A549 (cell line): ENCODE data around the gene THRA. TPM values are rescaled to one million over a fixed set of nuclear protein-coding genes. Genes with fewer than 3 reads are reported as not detected.

Source experiments
- ATAC-seq, 2 experiments: fragments of 200-7000 bp in 1 of 2; fragments of >200 bp in 1 of 2; cut with Nextera tagmentation in 1 of 2; cut with Tn5 transposase in 1 of 2; 3 replicates each; pipeline versions ENCODE4 v1.8.0 to v1.9.1; 2018 to 2020; ENCODE audit warnings: mild to moderate bottlenecking in 1 of 2, moderate library complexity in 1 of 2
- CTCF ChIA-PET: fragments of 300-600 bp; sonication (Branson Sonifier 250); formaldehyde crosslinking; extraction: SDS; loops from one replicate; lab custom pipeline; 2021; ENCODE audit warnings: antibody characterized with exemption, inconsistent platforms; lab: Yijun Ruan, JAX
- POLR2A ChIA-PET: fragments of 350-600 bp; formaldehyde crosslinking; extraction: SDS; loops from one replicate; lab custom pipeline; 2021; ENCODE audit warnings: antibody characterized with exemption, inconsistent platforms; lab: Yijun Ruan, JAX
- DNase-seq, 2 experiments: peaks; one replicate each; pipeline versions ENCODE4 v3.0.0 to v3.0.0-alpha.2; 2011 to 2016; ENCODE audit warnings: low read depth in 1 of 2, low spot score in 1 of 2
- FAIRE-seq: peaks from 2 replicates; lab custom pipeline; 2011; peaks lifted over from hg19 to GRCh38; lab: Jason Lieb, UNC
- H3K27ac ChIP-seq, 2 experiments: fragments of >200 bp; sonication (Bioruptor Twin); formaldehyde crosslinking; 3 replicates each; pipeline ENCODE4 v1.5.1; 2016 to 2017
- H3K4me1 ChIP-seq: fragments of >200 bp; sonication (Bioruptor Twin); formaldehyde crosslinking; 3 replicates; pipeline ENCODE4 v1.6.1; 2016
- H3K4me2 ChIP-seq: fragments of >200 bp; sonication (Bioruptor Twin); formaldehyde crosslinking; 3 replicates; pipeline ENCODE4 v1.6.1; 2016
- H3K4me3 ChIP-seq: fragments of >200 bp; sonication (Bioruptor Twin); formaldehyde crosslinking; 3 replicates; pipeline ENCODE4 v1.5.1; 2016
- H3K9me3 ChIP-seq: fragments of >200 bp; sonication (Bioruptor Twin); formaldehyde crosslinking; 3 replicates; pipeline ENCODE4 v1.6.1; 2016
- BHLHE40 ChIP-seq: IDR thresholded peaks from 2 replicates; pipeline ENCODE4 v1.6.1; 2012; ENCODE audit warnings: low read depth, low read length, inconsistent platforms
- CEBPB ChIP-seq, 2 experiments: fragments of >200 bp in 1 of 2; sonication (Bioruptor Twin) in 1 of 2; formaldehyde crosslinking in 1 of 2; IDR thresholded peaks; 2 replicates each; pipeline ENCODE4 v1.6.1; 2012 to 2016
- E2F6 ChIP-seq: IDR thresholded peaks from 2 replicates; pipeline ENCODE4 v1.6.1; 2012; ENCODE audit warnings: low read depth, borderline replicate concordance
- EHMT2 ChIP-seq: fragments of 200-600 bp; sonication (generic); IDR thresholded peaks from 2 replicates; pipeline ENCODE4 v1.6.1; 2016; ENCODE audit warnings: antibody characterized with exemption, low read depth, mild to moderate bottlenecking, moderate library complexity
- HOXA7 ChIP-seq: fragments of 250-450 bp; sonication (Bioruptor Pico); IDR thresholded peaks from 2 replicates; pipeline ENCODE4 v1.5.0; 2020; ENCODE audit warnings: mild to moderate bottlenecking, moderate library complexity
- HOXB13 ChIP-seq: fragments of 250-450 bp; sonication (Bioruptor Pico); IDR thresholded peaks from 2 replicates; pipeline ENCODE4 v1.5.0; 2020; ENCODE audit warnings: low read depth, mild to moderate bottlenecking, moderate library complexity
- JUN ChIP-seq, 2 experiments: fragments of >200 bp; sonication (Bioruptor Twin); formaldehyde crosslinking; IDR thresholded peaks; 2 replicates in 1 of 2; 3 replicates in 1 of 2; pipeline ENCODE4 v1.6.1; 2016 to 2017
- MAZ ChIP-seq: fragments of 150-350 bp; IDR thresholded peaks from 2 replicates; pipeline ENCODE4 v1.6.1; 2014; ENCODE audit warnings: antibody characterized with exemption, low read depth, low read length, borderline replicate concordance
- MYC ChIP-seq: IDR thresholded peaks from 2 replicates; pipeline ENCODE4 v1.6.1; 2012; ENCODE audit warnings: mild to moderate bottlenecking, inconsistent platforms, low read length, improper control_type of control experiment, borderline replicate concordance
- NFE2L2 ChIP-seq: fragments of 150-350 bp; conservative IDR thresholded peaks from 2 replicates; pipeline ENCODE4 v1.6.1; 2014; ENCODE audit warnings: low read length
- PHF8 ChIP-seq: fragments of 200-600 bp; sonication (generic); IDR thresholded peaks from 2 replicates; pipeline ENCODE4 v1.6.1; 2016; ENCODE audit warnings: low read depth, mild to moderate bottlenecking, antibody characterized with exemption, moderate library complexity, borderline replicate concordance
- POLR2A ChIP-seq: IDR thresholded peaks from 2 replicates; pipeline ENCODE4 v1.6.1; 2012; ENCODE audit warnings: mild to moderate bottlenecking, low read length
- POLR2AphosphoS2 ChIP-seq: conservative IDR thresholded peaks from 2 replicates; pipeline ENCODE4 v1.6.1; 2012; ENCODE audit warnings: low read length, improper control_type of control experiment, inconsistent platforms
- RARB ChIP-seq: fragments of 250-450 bp; sonication (Bioruptor Pico); IDR thresholded peaks from 2 replicates; pipeline ENCODE4 v1.8.0; 2021; ENCODE audit warnings: mild to moderate bottlenecking, moderate library complexity
- RCOR1 ChIP-seq: fragments of 150-350 bp; IDR thresholded peaks from 2 replicates; pipeline ENCODE4 v1.6.1; 2014; ENCODE audit warnings: antibody characterized with exemption, low read length, low read depth
- SMC3 ChIP-seq: fragments of >200 bp; sonication (Bioruptor Twin); formaldehyde crosslinking; IDR thresholded peaks from 3 replicates; pipeline ENCODE4 v1.6.1; 2018; ENCODE audit warnings: inconsistent platforms
- TFCP2L1 ChIP-seq: fragments of 250-450 bp; sonication (Bioruptor Pico); IDR thresholded peaks from 2 replicates; pipeline ENCODE4 v1.5.0; 2021; ENCODE audit warnings: mild to moderate bottlenecking
- TP53 ChIP-seq: fragments of 250-450 bp; sonication (Bioruptor Pico); IDR thresholded peaks from 2 replicates; pipeline ENCODE4 v1.5.0; 2021; ENCODE audit warnings: mild to moderate bottlenecking, moderate library complexity
- ZNF302 ChIP-seq: fragments of 250-450 bp; sonication (Bioruptor Pico); IDR thresholded peaks from 2 replicates; pipeline ENCODE4 v1.9.0; 2021; ENCODE audit warnings: inconsistent platforms, mild to moderate bottlenecking, moderate library complexity
- ZSCAN20 ChIP-seq: fragments of 250-450 bp; sonication (Bioruptor Pico); IDR thresholded peaks from 2 replicates; pipeline ENCODE4 v1.8.0; 2022; ENCODE audit warnings: mild to moderate bottlenecking, moderate library complexity
- WGBS: methylation state at CpG from one replicate; pipeline ENCODE4 v1.1.6; 2017; ENCODE audit errors: missing lambda C conversion rate; 5-methylcytosine and 5-hydroxymethylcytosine counted together
- polyA plus RNA-seq, 4 experiments: library from polyadenylated mRNA; depleted of rRNA in 3 of 4; stranded (reverse); fragments of >200 nt; fragmentation: RNase III in 1 of 4; extraction: RNeasy Plus Mini Kit Qiagen cat#74134 plus additional on column Dnase treatment in 1 of 4; gene quantifications; 2 replicates in 3 of 4; 3 replicates in 1 of 4; pipeline ENCODE4 v1.2.3, GENCODE V29; 2011 to 2017
- TF ChIP-seq, protein P1 (sequence below): fragments of 450-650 bp; IDR thresholded peaks from 2 replicates; pipeline ENCODE4 v1.6.1; 2014; ENCODE audit warnings: antibody characterized with exemption
- TF ChIP-seq, protein P2 (sequence below): fragments of >200 bp; sonication (Bioruptor Twin); formaldehyde crosslinking; IDR thresholded peaks from 3 replicates; pipeline ENCODE4 v1.5.1; 2016
- TF ChIP-seq, protein P3 (sequence below): fragments of 250-450 bp; sonication (Bioruptor Pico); IDR thresholded peaks from 2 replicates; pipeline ENCODE4 v1.5.0; 2021; ENCODE audit warnings: mild to moderate bottlenecking, moderate library complexity, borderline replicate concordance

Gene THRA
- polyA plus RNA-seq, 2 of the 4 experiments (the other 2 are of a cell fraction) = 20.1 to 22.5 TPM

DNA sequence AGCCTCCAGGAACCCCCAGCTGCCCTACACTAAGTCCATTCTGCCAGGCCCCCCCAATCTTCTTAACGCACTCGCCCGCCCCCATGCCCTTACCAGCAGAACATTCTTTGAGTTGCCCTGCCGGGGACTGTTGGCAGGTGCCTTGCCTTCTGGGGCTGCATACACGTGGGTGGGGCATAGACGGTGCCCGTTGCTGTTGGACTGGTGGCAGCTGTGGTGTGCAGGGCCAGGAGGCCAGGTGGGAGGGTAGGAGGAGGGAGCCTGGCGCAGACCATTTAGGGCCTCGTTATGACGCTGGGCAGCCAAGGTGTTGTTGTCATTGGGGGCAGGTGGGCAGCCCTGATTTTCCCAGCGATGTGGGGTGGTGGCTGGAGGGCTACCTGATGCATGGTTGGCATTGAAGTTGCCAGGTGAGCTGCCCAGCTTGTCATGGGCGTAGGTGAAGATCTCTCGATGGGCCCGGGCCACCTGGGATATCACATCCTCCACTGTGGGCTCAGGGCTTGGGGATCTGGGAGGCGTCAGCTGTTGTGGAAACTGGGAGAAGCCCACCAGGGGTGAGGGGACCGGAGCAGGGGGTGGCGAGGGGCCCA is 32.7 kb downstream of the THRA start:
- WGBS = 84% methylated on average over 14 of the region's 17 CpGs
- POLR2A ChIA-PET = no interaction called here

DNA sequence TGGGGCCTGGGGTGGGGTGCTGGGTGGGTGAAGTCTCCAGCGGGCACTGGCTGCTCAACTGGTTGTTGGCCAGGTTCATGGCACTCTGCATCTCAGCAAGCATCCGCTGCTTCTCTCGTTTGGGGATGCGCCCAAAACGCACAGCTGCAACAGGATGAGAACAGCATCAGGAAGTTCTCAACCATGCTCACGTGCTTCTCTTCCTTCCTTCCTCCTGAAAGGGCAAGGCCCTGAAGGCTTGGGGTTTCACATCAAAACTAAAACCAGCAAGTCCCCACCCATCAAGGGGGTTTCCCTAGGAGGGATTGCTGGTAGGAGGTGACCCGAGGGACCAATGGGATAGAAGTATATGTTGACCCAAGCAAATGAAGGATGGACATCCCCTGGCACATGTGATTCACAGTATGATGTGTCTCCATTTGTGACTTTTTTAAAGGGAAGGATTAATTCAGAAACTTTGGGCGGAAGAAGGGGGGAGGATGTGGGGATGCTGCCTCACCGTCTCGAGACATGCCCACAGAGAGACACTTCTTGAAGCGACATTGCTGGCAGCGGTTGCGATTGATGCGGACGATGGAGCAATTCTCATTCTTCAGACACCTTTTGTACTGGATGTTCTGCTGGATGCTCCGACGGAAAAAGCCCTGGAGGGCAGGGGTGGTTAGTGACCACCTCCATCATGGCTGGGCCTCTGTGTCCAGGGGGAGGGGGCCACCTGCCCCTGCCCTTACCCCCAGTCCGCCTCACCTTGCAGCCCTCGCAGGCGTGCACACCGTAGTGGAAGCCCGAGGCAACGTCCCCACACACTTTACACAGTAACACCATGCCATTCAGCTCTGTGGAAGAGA is 33.4 kb downstream of the THRA start:
- POLR2A ChIA-PET = interaction anchor here (7.1 kb wide), 1 partner anchor 16 kb away, joined by 173 read pairs; no protein-coding TSS in a partner anchor
- H3K27ac ChIP-seq = no peak overlapping the region
- no peak for FAIRE-seq

More for the DNA sequence above, 32.7 kb downstream of the THRA start:
- Histone ChIP-seq H3K9me3 (no peaks in the 10 kb centered on the region), H3K4me2 (no peak overlapping the region), H3K4me3 (no peak overlapping the region), H3K27ac (no peak overlapping the region), H3K4me1 (peaks cover 41% of the 10 kb centered on the region)
- no peak for FAIRE-seq
- CTCF ChIA-PET = interaction anchor here (0.7 to 17.1 kb wide), 9 partner anchors 10 to 186 kb away, joined by 3 to 390 read pairs (median 4); partner anchors contain the start of gene THRA
- TF ChIP-seq TFCP2L1 (CRISPR knock-in tag) (no peak), ZNF302 (CRISPR knock-in tag) (no peak), E2F6 (no peak), NFE2L2 (no peak), PHF8 (no peak), MYC (no peak), JUN (IDR thresholded peaks at IDR 0.05) (no peak), POLR2A (no peak), CEBPB (IDR thresholded peaks at IDR 0.05) (no peak), EHMT2 (no peak), BHLHE40 (no peak), RARB (no peak), ZSCAN20 (CRISPR knock-in tag) (no peak), HOXA7 (no peak), MAZ (no peak), SMC3 (no peak), RCOR1 (no peak)
- TF ChIP-seq, protein P1, sequence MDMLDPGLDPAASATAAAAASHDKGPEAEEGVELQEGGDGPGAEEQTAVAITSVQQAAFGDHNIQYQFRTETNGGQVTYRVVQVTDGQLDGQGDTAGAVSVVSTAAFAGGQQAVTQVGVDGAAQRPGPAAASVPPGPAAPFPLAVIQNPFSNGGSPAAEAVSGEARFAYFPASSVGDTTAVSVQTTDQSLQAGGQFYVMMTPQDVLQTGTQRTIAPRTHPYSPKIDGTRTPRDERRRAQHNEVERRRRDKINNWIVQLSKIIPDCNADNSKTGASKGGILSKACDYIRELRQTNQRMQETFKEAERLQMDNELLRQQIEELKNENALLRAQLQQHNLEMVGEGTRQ = no peak
- TF ChIP-seq, protein P2, sequence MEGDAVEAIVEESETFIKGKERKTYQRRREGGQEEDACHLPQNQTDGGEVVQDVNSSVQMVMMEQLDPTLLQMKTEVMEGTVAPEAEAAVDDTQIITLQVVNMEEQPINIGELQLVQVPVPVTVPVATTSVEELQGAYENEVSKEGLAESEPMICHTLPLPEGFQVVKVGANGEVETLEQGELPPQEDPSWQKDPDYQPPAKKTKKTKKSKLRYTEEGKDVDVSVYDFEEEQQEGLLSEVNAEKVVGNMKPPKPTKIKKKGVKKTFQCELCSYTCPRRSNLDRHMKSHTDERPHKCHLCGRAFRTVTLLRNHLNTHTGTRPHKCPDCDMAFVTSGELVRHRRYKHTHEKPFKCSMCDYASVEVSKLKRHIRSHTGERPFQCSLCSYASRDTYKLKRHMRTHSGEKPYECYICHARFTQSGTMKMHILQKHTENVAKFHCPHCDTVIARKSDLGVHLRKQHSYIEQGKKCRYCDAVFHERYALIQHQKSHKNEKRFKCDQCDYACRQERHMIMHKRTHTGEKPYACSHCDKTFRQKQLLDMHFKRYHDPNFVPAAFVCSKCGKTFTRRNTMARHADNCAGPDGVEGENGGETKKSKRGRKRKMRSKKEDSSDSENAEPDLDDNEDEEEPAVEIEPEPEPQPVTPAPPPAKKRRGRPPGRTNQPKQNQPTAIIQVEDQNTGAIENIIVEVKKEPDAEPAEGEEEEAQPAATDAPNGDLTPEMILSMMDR = no peak
- TF ChIP-seq, protein P3, sequence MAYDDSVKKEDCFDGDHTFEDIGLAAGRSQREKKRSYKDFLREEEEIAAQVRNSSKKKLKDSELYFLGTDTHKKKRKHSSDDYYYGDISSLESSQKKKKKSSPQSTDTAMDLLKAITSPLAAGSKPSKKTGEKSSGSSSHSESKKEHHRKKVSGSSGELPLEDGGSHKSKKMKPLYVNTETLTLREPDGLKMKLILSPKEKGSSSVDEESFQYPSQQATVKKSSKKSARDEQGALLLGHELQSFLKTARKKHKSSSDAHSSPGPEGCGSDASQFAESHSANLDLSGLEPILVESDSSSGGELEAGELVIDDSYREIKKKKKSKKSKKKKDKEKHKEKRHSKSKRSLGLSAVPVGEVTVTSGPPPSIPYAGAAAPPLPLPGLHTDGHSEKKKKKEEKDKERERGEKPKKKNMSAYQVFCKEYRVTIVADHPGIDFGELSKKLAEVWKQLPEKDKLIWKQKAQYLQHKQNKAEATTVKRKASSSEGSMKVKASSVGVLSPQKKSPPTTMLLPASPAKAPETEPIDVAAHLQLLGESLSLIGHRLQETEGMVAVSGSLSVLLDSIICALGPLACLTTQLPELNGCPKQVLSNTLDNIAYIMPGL (CRISPR knock-in tag) = no peak
- DNase-seq = no peak
- ATAC-seq = no peak

More for the DNA sequence above, 33.4 kb downstream of the THRA start:
- Histone ChIP-seq H3K9me3 (no peaks in the 10 kb centered on the region), H3K4me3 (no peak overlapping the region), H3K4me1 (peaks cover 41% of the 10 kb centered on the region), H3K4me2 (no peak overlapping the region)
- DNase-seq (no peak), ATAC-seq (no peak)
- TF ChIP-seq HOXB13 (CRISPR knock-in tag) (no peak), POLR2AphosphoS2 (0 out of 2 replicates have a peak, but pooled peaks have one; percentile 24), TP53 (CRISPR knock-in tag) (no peak)
- CTCF ChIA-PET = interaction anchor here (0.7 to 17.1 kb wide), 11 partner anchors 12 to 83 kb away, joined by 3 to 390 read pairs (median 4); partner anchors contain the start of genes CSF3 and THRA
- 92% methylated on average over 23 of the region's 23 CpGs for WGBS
